Measurements from ENCODE around the gene FADS2. TPM values are rescaled to one million over a fixed set of nuclear protein-coding genes. Genes with fewer than 3 reads are reported as not detected.

FADS2 gene
- polyA plus RNA-seq, 2 donors, result 5.1 to 8.7 TPM

DNA sequence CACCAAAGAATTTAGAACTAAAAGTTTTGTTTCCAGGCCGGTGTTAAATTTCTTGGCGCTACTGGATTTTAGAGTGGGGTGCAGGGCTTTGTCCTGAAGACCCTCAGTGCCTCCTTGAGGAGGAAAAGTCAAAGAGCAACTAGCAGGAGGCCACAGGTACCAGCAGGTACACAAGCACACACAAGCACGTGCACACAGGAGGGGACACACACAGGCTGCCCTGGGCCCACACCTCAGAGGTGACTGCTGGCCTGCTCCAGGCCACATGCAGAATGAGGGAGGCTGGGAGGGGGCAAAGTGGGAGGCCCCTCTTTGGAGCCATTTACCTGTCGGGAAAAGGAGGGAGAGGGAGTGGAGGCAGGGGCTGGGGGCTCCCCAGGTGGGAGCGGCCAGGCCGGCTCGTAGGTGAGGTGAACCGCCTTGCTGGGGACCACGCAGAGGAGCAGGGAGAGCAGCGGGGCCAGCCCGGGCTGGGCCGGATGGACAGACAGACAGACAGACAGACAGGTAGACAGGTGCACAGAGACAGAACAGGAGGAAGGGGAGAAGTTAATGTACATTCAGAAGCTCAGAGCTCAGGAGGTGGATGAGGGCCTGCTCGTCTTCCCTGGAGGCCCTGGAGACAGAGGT is 77.1 kb downstream of the FADS2 start:
- Histone ChIP-seq H3K27me3 (ENCODE audit: control insufficient read depth in 1 of 2, insufficient read depth in 2 of 2, low read length in 2 of 2) (no peaks in the 10 kb centered on the region), H3K27ac (ENCODE audit: low read depth in 2 of 2, low read length in 1 of 2) (no peak overlapping the region)
- 93 to 95% methylated on average over 13 of the region's 13 CpGs for WGBS, 2 donors

DNA sequence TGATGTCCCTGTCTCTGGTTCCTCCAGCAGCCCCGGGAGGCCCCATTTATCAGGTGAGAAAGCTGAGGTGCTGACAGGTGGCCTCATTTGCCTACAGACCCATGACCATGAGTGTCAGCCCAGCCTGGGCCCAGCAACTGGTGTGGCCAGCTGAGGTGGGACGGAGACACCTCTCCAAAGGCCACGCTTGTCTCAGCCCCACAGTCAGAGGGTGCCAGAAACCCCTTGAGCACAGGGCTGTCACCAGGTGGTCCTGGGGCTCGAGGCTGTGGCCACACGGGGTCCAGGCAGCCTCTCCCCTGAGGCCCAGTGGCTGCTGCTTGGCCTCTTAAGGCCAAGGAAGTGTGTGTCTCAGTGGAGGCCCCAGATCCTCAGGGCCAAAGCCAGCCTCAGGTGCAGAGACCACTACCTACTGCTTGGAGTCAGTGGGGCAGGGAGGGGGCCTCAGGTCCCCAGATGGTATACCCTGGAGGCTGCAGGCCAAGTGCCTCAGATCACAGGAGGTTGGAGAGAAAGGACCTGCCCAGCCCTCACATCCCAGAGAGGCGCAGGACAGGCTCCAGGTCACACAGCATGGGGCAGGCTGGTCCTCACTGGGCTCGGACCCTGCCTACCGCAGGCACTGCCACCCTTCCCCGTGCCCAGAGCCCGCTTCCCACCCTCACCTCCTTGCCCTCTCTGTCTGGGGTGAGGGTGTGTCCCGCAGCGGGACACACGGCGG is 77.9 kb downstream of the FADS2 start:
- H3K9me3 ChIP-seq (ENCODE audit: control insufficient read depth in 2 of 2, insufficient read depth in 1 of 2, low read depth in 1 of 2, low read length in 1 of 2), result no peaks in the 10 kb centered on the region
- H3K4me3 ChIP-seq (ENCODE audit: low read depth in 1 of 2, low read length in 2 of 2), result no peak overlapping the region
- no peaks in the 10 kb centered on the region for H3K4me1 ChIP-seq (ENCODE audit: control insufficient read depth in 2 of 2, insufficient read depth in 2 of 2, low read length in 1 of 2)
- WGBS, 2 donors, result 90% methylated on average over 14 of the region's 14 CpGs
- H3K27ac ChIP-seq (ENCODE audit: low read depth in 2 of 2, low read length in 1 of 2), result no peak overlapping the region
- no peaks in the 10 kb centered on the region for H3K36me3 ChIP-seq (ENCODE audit: control insufficient read depth in 2 of 2, insufficient read depth in 2 of 2, low read length in 1 of 2)
- H3K27me3 ChIP-seq (ENCODE audit: control insufficient read depth in 1 of 2, insufficient read depth in 2 of 2, low read length in 2 of 2), result no peaks in the 10 kb centered on the region

More for the DNA sequence above, 77.1 kb downstream of the FADS2 start:
- Histone ChIP-seq H3K4me3 (ENCODE audit: low read depth in 1 of 2, low read length in 2 of 2) (no peak overlapping the region), H3K36me3 (ENCODE audit: control insufficient read depth in 2 of 2, insufficient read depth in 2 of 2, low read length in 1 of 2) (no peaks in the 10 kb centered on the region), H3K9me3 (ENCODE audit: control insufficient read depth in 2 of 2, insufficient read depth in 1 of 2, low read depth in 1 of 2, low read length in 1 of 2) (no peaks in the 10 kb centered on the region), H3K4me1 (ENCODE audit: control insufficient read depth in 2 of 2, insufficient read depth in 2 of 2, low read length in 1 of 2) (no peaks in the 10 kb centered on the region)

GRCh38 chr11:61906522-61906909 is 78.4 kb downstream of the FADS2 start:
- H3K27me3 ChIP-seq (ENCODE audit: control insufficient read depth in 1 of 2, insufficient read depth in 2 of 2, low read length in 2 of 2), result no peaks in the 10 kb centered on the region
- H3K4me1 ChIP-seq (ENCODE audit: control insufficient read depth in 2 of 2, insufficient read depth in 2 of 2, low read length in 1 of 2), result no peaks in the 10 kb centered on the region
- no peak overlapping the region for H3K27ac ChIP-seq (ENCODE audit: low read depth in 2 of 2, low read length in 1 of 2)
- no peak overlapping the region for H3K4me3 ChIP-seq (ENCODE audit: low read depth in 1 of 2, low read length in 2 of 2)
- H3K36me3 ChIP-seq (ENCODE audit: control insufficient read depth in 2 of 2, insufficient read depth in 2 of 2, low read length in 1 of 2), result no peaks in the 10 kb centered on the region
- H3K9me3 ChIP-seq (ENCODE audit: control insufficient read depth in 2 of 2, insufficient read depth in 1 of 2, low read depth in 1 of 2, low read length in 1 of 2), result no peaks in the 10 kb centered on the region
- 87 to 89% methylated on average over 14 of the region's 14 CpGs for WGBS, 2 donors

DNA sequence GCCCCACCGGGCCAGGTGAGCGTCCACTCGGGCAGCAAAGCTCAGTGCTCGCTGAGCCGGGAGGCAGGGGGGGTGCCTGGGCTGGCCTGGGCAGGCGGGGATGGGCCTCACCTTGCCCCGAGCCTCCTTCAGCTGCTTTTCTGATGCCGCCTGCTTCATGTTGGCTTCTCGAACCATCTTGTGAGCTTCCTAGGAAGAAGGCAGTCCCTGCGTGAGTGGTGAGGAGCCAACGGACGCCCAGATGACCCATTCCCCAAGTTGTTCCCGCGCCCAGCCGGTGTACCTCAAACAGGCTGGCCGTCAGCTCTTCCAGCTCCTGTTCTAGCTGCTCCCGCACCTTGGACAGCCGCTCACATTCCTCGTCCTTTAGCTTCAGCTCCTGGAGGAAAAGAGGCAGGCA is 79.2 kb downstream of the FADS2 start:
- WGBS, 2 donors, result 74 to 81% methylated on average over 19 of the region's 19 CpGs
- H3K9me3 ChIP-seq (ENCODE audit: control insufficient read depth in 2 of 2, insufficient read depth in 1 of 2, low read depth in 1 of 2, low read length in 1 of 2), result no peaks in the 10 kb centered on the region
- H3K4me1 ChIP-seq (ENCODE audit: control insufficient read depth in 2 of 2, insufficient read depth in 2 of 2, low read length in 1 of 2), result no peaks in the 10 kb centered on the region
- H3K27me3 ChIP-seq (ENCODE audit: control insufficient read depth in 1 of 2, insufficient read depth in 2 of 2, low read length in 2 of 2), result no peaks in the 10 kb centered on the region
- no peaks in the 10 kb centered on the region for H3K36me3 ChIP-seq (ENCODE audit: control insufficient read depth in 2 of 2, insufficient read depth in 2 of 2, low read length in 1 of 2)
- H3K27ac ChIP-seq (ENCODE audit: low read depth in 2 of 2, low read length in 1 of 2), result no peak overlapping the region
- no peak overlapping the region for H3K4me3 ChIP-seq (ENCODE audit: low read depth in 1 of 2, low read length in 2 of 2)

DNA sequence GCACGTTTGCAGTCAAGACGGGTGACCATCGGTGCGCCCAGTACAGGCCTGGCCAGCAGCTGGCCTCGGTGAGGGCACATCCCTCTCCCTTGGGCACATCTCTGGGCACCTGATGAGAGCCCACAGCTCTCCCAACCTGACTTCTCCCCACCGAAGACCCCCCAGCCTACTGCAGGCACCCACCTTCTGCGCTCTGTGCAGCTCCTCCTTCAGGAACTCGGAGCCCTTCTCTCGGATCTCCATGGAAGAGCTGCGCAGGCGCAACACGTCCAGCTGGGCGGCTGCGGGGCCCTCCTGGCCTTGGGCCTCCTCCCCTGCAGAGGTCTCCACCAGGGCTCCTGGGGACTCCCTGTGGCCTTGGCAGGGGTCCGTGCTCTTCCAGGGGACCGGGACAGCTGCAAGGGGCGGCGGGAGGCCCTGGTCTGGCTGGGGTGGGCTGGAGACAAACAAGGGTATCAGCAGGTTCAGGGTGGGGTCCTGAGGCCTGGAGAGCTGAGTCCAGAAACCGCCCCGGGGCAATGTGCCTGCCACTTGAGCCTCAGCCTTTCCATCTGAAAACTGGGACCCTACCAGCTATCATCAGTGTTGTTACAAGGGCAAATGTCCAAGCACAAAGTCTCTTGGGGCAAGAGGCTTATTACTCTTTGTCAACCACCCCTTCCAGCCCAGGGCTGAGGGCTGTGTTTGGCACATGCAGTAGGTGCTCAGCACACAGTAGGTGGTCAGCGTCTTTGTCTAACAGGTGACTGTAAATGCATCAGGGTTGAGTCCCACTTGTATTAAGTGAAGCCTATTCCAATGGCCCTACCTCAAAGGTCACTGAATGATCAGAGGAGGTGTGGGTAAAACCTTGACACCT is 80.0 kb downstream of the FADS2 start:
- WGBS, 2 donors, result 89 to 91% methylated on average over 21 of the region's 21 CpGs
- H3K9me3 ChIP-seq (ENCODE audit: control insufficient read depth in 2 of 2, insufficient read depth in 1 of 2, low read depth in 1 of 2, low read length in 1 of 2), result no peaks in the 10 kb centered on the region
- H3K27me3 ChIP-seq (ENCODE audit: control insufficient read depth in 1 of 2, insufficient read depth in 2 of 2, low read length in 2 of 2), result no peaks in the 10 kb centered on the region
- H3K27ac ChIP-seq (ENCODE audit: low read depth in 2 of 2, low read length in 1 of 2), result no peak overlapping the region
- no peaks in the 10 kb centered on the region for H3K4me1 ChIP-seq (ENCODE audit: control insufficient read depth in 2 of 2, insufficient read depth in 2 of 2, low read length in 1 of 2)
- H3K4me3 ChIP-seq (ENCODE audit: low read depth in 1 of 2, low read length in 2 of 2), result no peak overlapping the region
- H3K36me3 ChIP-seq (ENCODE audit: control insufficient read depth in 2 of 2, insufficient read depth in 2 of 2, low read length in 1 of 2), result no peaks in the 10 kb centered on the region

GRCh38 chr11:61908730-61909316 is 80.7 kb downstream of the FADS2 start:
- WGBS, 2 donors, result 60 to 74% methylated on average over 10 of the region's 10 CpGs
- H3K9me3 ChIP-seq (ENCODE audit: control insufficient read depth in 2 of 2, insufficient read depth in 1 of 2, low read depth in 1 of 2, low read length in 1 of 2), result no peaks in the 10 kb centered on the region
- H3K36me3 ChIP-seq (ENCODE audit: control insufficient read depth in 2 of 2, insufficient read depth in 2 of 2, low read length in 1 of 2), result no peaks in the 10 kb centered on the region
- no peak overlapping the region for H3K4me3 ChIP-seq (ENCODE audit: low read depth in 1 of 2, low read length in 2 of 2)
- no peaks in the 10 kb centered on the region for H3K27me3 ChIP-seq (ENCODE audit: control insufficient read depth in 1 of 2, insufficient read depth in 2 of 2, low read length in 2 of 2)
- H3K27ac ChIP-seq (ENCODE audit: low read depth in 2 of 2, low read length in 1 of 2), result no peak overlapping the region
- H3K4me1 ChIP-seq (ENCODE audit: control insufficient read depth in 2 of 2, insufficient read depth in 2 of 2, low read length in 1 of 2), result no peaks in the 10 kb centered on the region

- no peaks in the 10 kb centered on the region for H3K36me3 ChIP-seq (ENCODE audit: control insufficient read depth in 2 of 2, insufficient read depth in 2 of 2, low read length in 1 of 2)
- no peaks in the 10 kb centered on the region for H3K9me3 ChIP-seq (ENCODE audit: control insufficient read depth in 2 of 2, insufficient read depth in 1 of 2, low read depth in 1 of 2, low read length in 1 of 2)
- H3K27me3 ChIP-seq (ENCODE audit: control insufficient read depth in 1 of 2, insufficient read depth in 2 of 2, low read length in 2 of 2), result no peaks in the 10 kb centered on the region
- H3K4me1 ChIP-seq (ENCODE audit: control insufficient read depth in 2 of 2, insufficient read depth in 2 of 2, low read length in 1 of 2), result no peaks in the 10 kb centered on the region
- H3K27ac ChIP-seq (ENCODE audit: low read depth in 2 of 2, low read length in 1 of 2), result no peak overlapping the region
- 82 to 88% methylated on average over 13 of the region's 13 CpGs for WGBS, 2 donors
- H3K4me3 ChIP-seq (ENCODE audit: low read depth in 1 of 2, low read length in 2 of 2), result no peak overlapping the region
These were observed 82.4 kb downstream of the FADS2 start for GRCh38 chr11:61910187-61911127.

DNA sequence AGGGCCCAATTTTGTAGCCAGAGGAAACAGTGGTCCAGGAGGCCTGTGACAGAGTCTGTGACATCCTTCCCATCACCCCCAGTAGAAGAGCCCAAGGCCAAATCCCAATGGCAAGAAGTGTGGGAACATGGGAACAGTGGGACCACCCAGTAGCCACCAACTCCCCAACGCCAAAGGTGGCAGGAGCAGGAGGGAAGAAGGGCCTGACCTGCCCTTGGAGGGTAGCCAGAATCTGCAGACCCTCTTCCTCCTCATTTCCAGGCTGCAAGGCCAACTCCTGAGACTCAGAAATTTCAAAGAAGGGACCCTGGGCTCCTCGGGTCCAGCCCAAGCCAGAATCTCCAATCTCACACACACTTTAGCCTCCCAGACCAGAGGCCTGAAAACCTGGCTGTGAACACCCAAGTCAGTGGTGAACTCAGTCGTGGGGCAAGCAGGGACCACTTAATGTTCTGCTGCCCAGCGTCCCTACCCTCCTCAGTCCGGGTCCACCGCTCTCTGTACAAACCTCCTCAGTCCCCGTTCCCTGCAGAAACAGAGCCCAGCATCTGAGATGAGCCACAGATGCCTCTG is 83.1 kb downstream of the FADS2 start:
- no peak overlapping the region for H3K27ac ChIP-seq (ENCODE audit: low read depth in 2 of 2, low read length in 1 of 2)
- WGBS, 2 donors, result 81 to 82% methylated on average over 7 of the region's 7 CpGs
- H3K4me1 ChIP-seq (ENCODE audit: control insufficient read depth in 2 of 2, insufficient read depth in 2 of 2, low read length in 1 of 2), result no peaks in the 10 kb centered on the region

More for the DNA sequence above, 83.1 kb downstream of the FADS2 start:
- no peaks in the 10 kb centered on the region for H3K36me3 ChIP-seq (ENCODE audit: control insufficient read depth in 2 of 2, insufficient read depth in 2 of 2, low read length in 1 of 2)
- no peaks in the 10 kb centered on the region for H3K27me3 ChIP-seq (ENCODE audit: control insufficient read depth in 1 of 2, insufficient read depth in 2 of 2, low read length in 2 of 2)
- H3K9me3 ChIP-seq (ENCODE audit: control insufficient read depth in 2 of 2, insufficient read depth in 1 of 2, low read depth in 1 of 2, low read length in 1 of 2), result no peaks in the 10 kb centered on the region
- H3K4me3 ChIP-seq (ENCODE audit: low read depth in 1 of 2, low read length in 2 of 2), result no peak overlapping the region

Measured in esophagus (tissue), 2 donors.